Liver (tissue), 9 donors: ENCODE results near the gene DEDD2. TPM values are rescaled to one million over a fixed set of nuclear protein-coding genes. Genes with fewer than 3 reads are reported as not detected.

Experiments used
- DNase-seq: peaks from one replicate; pipeline ENCODE4 v3.0.0-alpha.2; 2017; ENCODE audit warnings: low spot score
- H3K27ac ChIP-seq, 2 donors: one replicate each; pipeline ENCODE4 v1.7.0; 2013; ENCODE audit warnings: inconsistent platforms in 2 of 2, low read length in 2 of 2, control low read depth in 1 of 2, low read depth in 1 of 2, mild to moderate bottlenecking in 1 of 2
- H3K27me3 ChIP-seq, 4 donors: one replicate each; pipeline versions ENCODE4 v1.6.1 to v1.7.0; 2013; ENCODE audit warnings: low read length in 3 of 4, inconsistent platforms in 1 of 4, mild to moderate bottlenecking in 1 of 4, moderate library complexity in 1 of 4; ENCODE audit not compliant: control insufficient read depth in 4 of 4, insufficient read depth in 4 of 4
- H3K36me3 ChIP-seq, 4 donors: one replicate each; pipeline versions ENCODE4 v1.6.1 to v1.7.0; 2013; ENCODE audit warnings: low read length in 3 of 4, mild to moderate bottlenecking in 3 of 4, low read depth in 1 of 4, moderate library complexity in 1 of 4; ENCODE audit not compliant: control insufficient read depth in 4 of 4, insufficient read depth in 3 of 4
- H3K4me1 ChIP-seq, 4 donors: one replicate each; pipeline versions ENCODE4 v1.6.1 to v1.7.0; 2013; ENCODE audit warnings: low read length in 3 of 4, mild to moderate bottlenecking in 3 of 4, moderate library complexity in 1 of 4; ENCODE audit not compliant: control insufficient read depth in 4 of 4, insufficient read depth in 4 of 4
- H3K4me3 ChIP-seq, 3 donors: one replicate each; pipeline versions ENCODE4 v1.6.1 to v1.7.0; 2013; ENCODE audit warnings: low read length in 3 of 3, control low read depth in 1 of 3, low read depth in 1 of 3, mild to moderate bottlenecking in 1 of 3
- H3K9ac ChIP-seq, 2 donors: one replicate each; pipeline ENCODE4 v1.7.0; 2013; ENCODE audit warnings: low read length in 2 of 2, mild to moderate bottlenecking in 2 of 2, moderate library complexity in 2 of 2, control low read depth in 1 of 2, low read depth in 1 of 2
- H3K9me3 ChIP-seq, 4 donors: one replicate each; pipeline versions ENCODE4 v1.6.1 to v1.7.0; 2013; ENCODE audit warnings: low read length in 3 of 4; ENCODE audit not compliant: control insufficient read depth in 4 of 4
- EGR1 ChIP-seq, 2 donors: IDR thresholded peaks; 2 replicates each; pipeline ENCODE4 v1.6.1; 2016 to 2018; ENCODE audit warnings: antibody characterized with exemption in 2 of 2, low read depth in 2 of 2
- FOXA1 ChIP-seq: IDR thresholded peaks from 2 replicates; pipeline ENCODE4 v1.6.1; 2016; ENCODE audit warnings: antibody characterized with exemption
- FOXA2 ChIP-seq: IDR thresholded peaks from 2 replicates; pipeline ENCODE4 v1.6.1; 2016; ENCODE audit warnings: antibody characterized with exemption
- GABPA ChIP-seq, 2 donors: IDR thresholded peaks in 1 of 2; conservative IDR thresholded peaks in 1 of 2; 2 replicates each; pipeline ENCODE4 v1.6.1; 2016; ENCODE audit warnings: antibody characterized with exemption in 2 of 2, mild to moderate bottlenecking in 1 of 2, moderate library complexity in 1 of 2
- HNF4A ChIP-seq, 2 donors: conservative IDR thresholded peaks; 2 replicates each; pipeline ENCODE4 v1.6.1; 2016; ENCODE audit warnings: antibody characterized with exemption in 2 of 2, mild to moderate bottlenecking in 2 of 2
- HNF4G ChIP-seq: IDR thresholded peaks from 2 replicates; pipeline ENCODE4 v1.6.1; 2016; ENCODE audit warnings: antibody characterized with exemption
- JUND ChIP-seq, 2 donors: IDR thresholded peaks; 2 replicates each; pipeline ENCODE4 v1.6.1; 2016; ENCODE audit warnings: antibody characterized with exemption in 2 of 2
- MAX ChIP-seq: IDR thresholded peaks from 2 replicates; pipeline ENCODE4 v1.6.1; 2016; ENCODE audit warnings: antibody characterized with exemption
- NR2F2 ChIP-seq: IDR thresholded peaks from 2 replicates; pipeline ENCODE4 v1.6.1; 2016; ENCODE audit warnings: antibody characterized with exemption
- RAD21 ChIP-seq, 2 donors: IDR thresholded peaks; 2 replicates each; pipeline ENCODE4 v1.6.1; 2016; ENCODE audit warnings: antibody characterized with exemption in 2 of 2, mild to moderate bottlenecking in 2 of 2
- RXRA ChIP-seq, 2 donors: IDR thresholded peaks; 2 replicates each; pipeline ENCODE4 v1.6.1; 2017 to 2018; ENCODE audit warnings: antibody characterized with exemption in 2 of 2, mild to moderate bottlenecking in 1 of 2
- SP1 ChIP-seq: IDR thresholded peaks from 2 replicates; pipeline ENCODE4 v1.6.1; 2018; ENCODE audit warnings: antibody characterized with exemption, mild to moderate bottlenecking
- TAF1 ChIP-seq: conservative IDR thresholded peaks from 2 replicates; pipeline ENCODE4 v1.6.1; 2016; ENCODE audit warnings: antibody characterized with exemption, mild to moderate bottlenecking
- YY1 ChIP-seq: IDR thresholded peaks from 2 replicates; pipeline ENCODE4 v1.6.1; 2016; ENCODE audit warnings: antibody characterized with exemption, mild to moderate bottlenecking
- WGBS: extraction: QIAGEN DNeasy Blood & Tissue Kit; methylation state at CpG from one replicate; pipeline ENCODE4 v1.1.7; 2013; 5-methylcytosine and 5-hydroxymethylcytosine counted together
- polyA plus RNA-seq, 2 donors: library from polyadenylated mRNA; stranded (reverse) in 1 of 2; unstranded in 1 of 2; fragments of 200-250 nt in 1 of 2; fragments of >200 nt in 1 of 2; fragmentation: Nextera tagmentation in 1 of 2; extraction: Ambion mirVana in 1 of 2; gene quantifications; one replicate each; pipeline versions ENCODE4 v1.2.1 to v1.2.3, GENCODE V29; 2013 to 2015
- total RNA-seq, 2 donors: library from RNA; depleted of rRNA; stranded (reverse); fragments of >200 nt; gene quantifications; one replicate each; pipeline ENCODE4 v1.2.3, GENCODE V29; 2014
- TF ChIP-seq, protein P1 (sequence below): IDR thresholded peaks from 2 replicates; pipeline ENCODE4 v1.6.1; 2016; ENCODE audit warnings: antibody characterized with exemption, mild to moderate bottlenecking
- donor health status: healthy.
- donor health status: healthy.
- donor health status: healthy.
- donor health status: healthy.
- donor health status: healthy.

The DEDD2 gene
- total and polyA plus RNA-seq, 4 donors, result 9.6 to 47.1 (median 16.4) TPM

DNA sequence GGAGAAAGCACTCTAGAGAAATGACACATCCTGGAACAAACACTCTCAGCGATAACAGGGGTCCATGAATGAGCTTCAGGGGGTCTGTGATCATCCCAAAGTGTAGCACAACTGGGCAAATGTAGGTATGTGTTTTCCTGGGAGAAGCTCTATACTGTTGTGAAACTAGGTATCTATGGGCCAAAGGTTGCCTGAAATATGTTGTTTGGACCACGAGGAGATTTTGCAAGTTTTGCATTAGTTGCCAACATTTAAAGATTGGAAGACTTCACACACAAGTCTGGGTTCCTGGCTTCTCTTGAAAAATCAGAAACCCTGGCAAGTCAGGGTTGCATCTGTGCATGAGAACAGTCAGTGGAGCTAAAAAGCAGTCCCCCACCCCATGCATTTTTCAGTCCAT is 58.6 kb downstream of the DEDD2 start:
- TF ChIP-seq HNF4A (conservative IDR thresholded peaks at IDR 0.05), result peak; percentile 77
- no peak for TF ChIP-seq SP1
- peak in 1 of 2 donors; percentile 46 for TF ChIP-seq RXRA (IDR thresholded peaks at IDR 0.05)
- TF ChIP-seq, protein P1, sequence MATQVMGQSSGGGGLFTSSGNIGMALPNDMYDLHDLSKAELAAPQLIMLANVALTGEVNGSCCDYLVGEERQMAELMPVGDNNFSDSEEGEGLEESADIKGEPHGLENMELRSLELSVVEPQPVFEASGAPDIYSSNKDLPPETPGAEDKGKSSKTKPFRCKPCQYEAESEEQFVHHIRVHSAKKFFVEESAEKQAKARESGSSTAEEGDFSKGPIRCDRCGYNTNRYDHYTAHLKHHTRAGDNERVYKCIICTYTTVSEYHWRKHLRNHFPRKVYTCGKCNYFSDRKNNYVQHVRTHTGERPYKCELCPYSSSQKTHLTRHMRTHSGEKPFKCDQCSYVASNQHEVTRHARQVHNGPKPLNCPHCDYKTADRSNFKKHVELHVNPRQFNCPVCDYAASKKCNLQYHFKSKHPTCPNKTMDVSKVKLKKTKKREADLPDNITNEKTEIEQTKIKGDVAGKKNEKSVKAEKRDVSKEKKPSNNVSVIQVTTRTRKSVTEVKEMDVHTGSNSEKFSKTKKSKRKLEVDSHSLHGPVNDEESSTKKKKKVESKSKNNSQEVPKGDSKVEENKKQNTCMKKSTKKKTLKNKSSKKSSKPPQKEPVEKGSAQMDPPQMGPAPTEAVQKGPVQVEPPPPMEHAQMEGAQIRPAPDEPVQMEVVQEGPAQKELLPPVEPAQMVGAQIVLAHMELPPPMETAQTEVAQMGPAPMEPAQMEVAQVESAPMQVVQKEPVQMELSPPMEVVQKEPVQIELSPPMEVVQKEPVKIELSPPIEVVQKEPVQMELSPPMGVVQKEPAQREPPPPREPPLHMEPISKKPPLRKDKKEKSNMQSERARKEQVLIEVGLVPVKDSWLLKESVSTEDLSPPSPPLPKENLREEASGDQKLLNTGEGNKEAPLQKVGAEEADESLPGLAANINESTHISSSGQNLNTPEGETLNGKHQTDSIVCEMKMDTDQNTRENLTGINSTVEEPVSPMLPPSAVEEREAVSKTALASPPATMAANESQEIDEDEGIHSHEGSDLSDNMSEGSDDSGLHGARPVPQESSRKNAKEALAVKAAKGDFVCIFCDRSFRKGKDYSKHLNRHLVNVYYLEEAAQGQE, result no peak
- TF ChIP-seq TAF1, result no peak
- no peaks in the 10 kb centered on the region for H3K36me3 ChIP-seq
- WGBS, result 40% methylated on average over 2 of the region's 2 CpGs
- peaks cover 4 to 18% (median 10%) of the 10 kb centered on the region in 4 donors for H3K4me1 ChIP-seq
- H3K9me3 ChIP-seq, result no peaks in the 10 kb centered on the region
- no peak overlapping the region for H3K27ac ChIP-seq
- H3K27me3 ChIP-seq, result no peaks in the 10 kb centered on the region
- no peak for DNase-seq
- no peak overlapping the region for H3K4me3 ChIP-seq
- no peak overlapping the region for H3K9ac ChIP-seq

DNA sequence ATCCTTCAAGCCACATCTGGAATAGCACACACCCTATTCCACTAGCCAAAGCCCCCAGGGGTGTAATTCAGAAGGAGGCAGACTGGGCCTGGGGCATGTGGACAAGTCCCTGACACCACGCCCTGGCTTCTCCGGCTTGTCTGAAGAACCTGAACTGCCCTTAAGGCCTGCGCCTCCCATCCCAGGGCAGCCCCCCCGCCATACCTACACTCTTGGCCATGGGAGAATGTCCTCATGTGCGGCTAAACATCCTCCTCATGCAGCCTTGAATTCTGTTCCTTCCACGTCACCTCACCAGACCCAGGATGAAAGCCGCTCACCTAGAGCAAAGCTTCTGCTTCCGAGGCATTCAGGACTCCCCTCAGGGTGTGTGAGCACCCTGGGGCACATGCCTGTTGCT is 60.9 kb downstream of the DEDD2 start:
- Histone ChIP-seq H3K4me3 (no peak overlapping the region), H3K27me3 (no peaks in the 10 kb centered on the region), H3K36me3 (no peaks in the 10 kb centered on the region), H3K4me1 (peaks cover 4 to 24% (median 16%) of the 10 kb centered on the region in 4 donors), H3K27ac (no peak overlapping the region), H3K9me3 (no peaks in the 10 kb centered on the region), H3K9ac (no peak overlapping the region)
- no peak for DNase-seq
- WGBS, result 94% methylated on average over 8 of the region's 8 CpGs
- TF ChIP-seq FOXA1, result no peak
- no peak for TF ChIP-seq MAX
- no peak for TF ChIP-seq YY1
- no peak for TF ChIP-seq JUND (IDR thresholded peaks at IDR 0.05)

- Histone ChIP-seq H3K9me3 (no peaks in the 10 kb centered on the region), H3K36me3 (no peaks in the 10 kb centered on the region), H3K27me3 (no peaks in the 10 kb centered on the region), H3K4me1 (peaks cover 4 to 31% (median 20%) of the 10 kb centered on the region in 4 donors), H3K9ac (no peak overlapping the region), H3K27ac (no peak overlapping the region), H3K4me3 (no peak overlapping the region)
- no peak for DNase-seq
- TF ChIP-seq, protein P1, result no peak
- TF ChIP-seq FOXA2 (no peak), HNF4G (no peak), EGR1 (IDR thresholded peaks at IDR 0.05; ENCODE audit: low read depth in 2 of 2) (no peak), GABPA (IDR thresholded peaks at IDR 0.05 in 1 of 2, conservative IDR thresholded peaks at IDR 0.05 in 1 of 2) (no peak), TAF1 (no peak), JUND (IDR thresholded peaks at IDR 0.05) (no peak), RAD21 (IDR thresholded peaks at IDR 0.05) (no peak), NR2F2 (no peak), HNF4A (conservative IDR thresholded peaks at IDR 0.05) (no peak)
- WGBS, result 62% methylated on average over 10 of the region's 10 CpGs
Observed at GRCh38 chr19:42155796-42156195, 61.7 kb downstream of the DEDD2 start.
